HS-5 (cell line): ENCODE data around the gene FGF3.
A peak's percentile ranks its signal among the peaks of the same experiment; 100 is the strongest.

Experiments
- DNase-seq: peaks from one replicate; pipeline ENCODE4 v3.0.0-alpha.2; 2012; ENCODE audit warnings: low read depth

Gene FGF3

DNA sequence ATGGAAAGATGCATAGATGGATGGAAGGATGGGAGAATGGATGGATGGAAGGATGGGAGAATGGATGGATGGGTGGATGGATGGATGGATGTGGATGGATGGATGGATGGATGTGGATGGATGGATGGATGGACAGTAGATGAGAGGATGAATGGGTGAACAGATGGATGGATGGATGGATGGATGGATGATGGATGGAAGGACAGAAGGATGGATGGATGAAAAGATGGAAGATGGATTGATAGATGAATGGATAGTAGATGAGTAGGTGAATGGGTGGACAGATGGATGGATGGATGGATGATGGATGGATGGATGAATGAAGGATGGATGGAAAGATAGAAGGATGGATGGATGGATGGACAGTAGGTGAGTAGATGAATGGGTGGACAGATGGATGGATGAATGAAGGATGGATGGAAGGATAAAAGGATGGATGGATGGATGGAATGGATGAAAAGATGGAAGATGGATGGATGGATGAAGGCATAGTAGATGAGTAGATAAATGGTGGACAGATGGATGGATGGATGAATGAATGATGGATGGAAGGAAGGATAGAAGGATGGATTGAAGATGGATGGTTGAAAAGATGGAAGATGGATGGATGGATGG is 15.5 kb downstream of the FGF3 start:
- DNase-seq, result no peak

DNA sequence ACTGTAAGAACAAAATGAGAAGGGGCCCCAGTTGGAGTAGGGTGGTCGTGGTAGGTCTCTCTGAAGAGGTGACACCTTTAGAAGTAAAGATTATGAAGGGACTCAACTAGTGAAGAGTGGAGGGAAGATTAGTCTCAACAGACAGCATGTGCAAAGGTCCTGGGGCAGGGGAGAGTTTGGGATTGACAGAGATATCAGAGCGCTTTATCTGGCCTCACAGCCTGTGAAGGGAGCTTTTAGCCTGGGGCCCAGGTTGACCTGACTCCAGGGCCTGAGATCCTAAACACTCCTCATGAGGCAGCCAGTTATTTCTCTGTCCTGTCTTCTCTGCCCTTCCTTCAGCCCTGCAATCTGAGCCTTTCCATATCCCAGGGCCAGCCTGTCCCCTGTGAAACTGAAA is 16.2 kb downstream of the FGF3 start:
- no peak for DNase-seq

GRCh38 chr11:69802590-69802989 is 16.6 kb downstream of the FGF3 start:
- no peak for DNase-seq

GRCh38 chr11:69801513-69802335 is 17.5 kb downstream of the FGF3 start:
- no peak for DNase-seq

- no peak for DNase-seq
These were observed 18.9 kb downstream of the FGF3 start for GRCh38 chr11:69800278-69800677.

GRCh38 chr11:69799582-69799981 is 19.6 kb downstream of the FGF3 start:
- peak; percentile 10 for DNase-seq

GRCh38 chr11:69799097-69799496 is 20.1 kb downstream of the FGF3 start:
- DNase-seq, result no peak

DNA sequence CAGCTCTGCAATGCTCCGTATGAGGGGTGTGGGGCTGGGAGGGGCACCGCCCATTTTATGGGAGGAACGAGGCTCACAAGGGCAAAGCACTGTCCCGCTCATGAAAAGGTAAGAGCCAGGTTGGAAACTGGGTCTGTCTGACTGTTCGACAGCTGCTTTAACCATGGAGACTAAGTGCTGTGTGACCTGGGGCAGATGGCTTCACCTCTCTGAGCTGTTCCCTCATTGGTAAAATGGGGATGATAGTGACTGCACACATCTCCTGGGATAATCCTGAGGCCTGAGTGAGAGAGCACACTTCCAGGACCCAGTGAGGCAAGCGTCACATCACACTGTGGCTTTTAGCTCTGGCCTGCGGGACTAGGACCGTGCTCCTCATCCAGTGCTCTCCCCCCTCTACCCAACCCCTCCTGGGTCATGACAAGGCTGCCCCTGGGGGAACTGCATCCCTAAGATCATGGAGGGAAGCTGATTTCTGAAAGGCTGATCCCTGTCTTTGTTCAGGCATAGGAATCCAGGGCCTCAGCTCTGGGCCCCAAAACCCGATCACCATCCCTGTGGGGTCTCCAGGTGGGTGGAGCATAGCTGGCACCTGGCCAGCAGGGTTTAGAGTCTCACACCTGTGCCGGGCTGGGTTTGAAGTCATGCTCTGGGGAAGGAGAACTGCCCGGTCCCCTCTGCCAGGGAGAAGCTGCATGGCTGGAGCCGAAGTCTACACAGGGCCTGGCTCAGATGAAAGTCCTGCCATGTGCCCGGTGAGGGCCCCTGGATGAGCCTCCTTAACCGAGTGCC is 21.3 kb downstream of the FGF3 start:
- DNase-seq, result no peak

DNA sequence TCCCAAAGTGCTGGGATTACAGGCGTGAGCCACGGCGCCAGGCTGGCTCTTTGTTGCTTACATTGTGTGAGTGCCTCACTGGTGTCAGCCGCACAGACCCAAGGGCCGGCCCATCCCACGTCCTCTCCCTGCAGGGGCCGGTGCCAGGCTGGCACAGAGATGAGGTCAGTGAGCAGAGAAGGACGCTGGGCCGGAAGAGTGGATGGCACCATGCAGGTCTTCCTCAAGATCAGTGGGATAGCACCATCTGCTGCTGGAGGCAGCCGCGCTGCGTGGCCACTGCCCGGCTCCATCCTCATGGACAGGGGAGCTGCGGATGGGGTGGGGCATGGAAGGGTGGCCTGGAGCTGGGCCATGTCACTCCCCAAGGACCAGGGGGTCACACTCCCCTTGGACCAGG is 22.1 kb downstream of the FGF3 start:
- DNase-seq, result no peak

DNA sequence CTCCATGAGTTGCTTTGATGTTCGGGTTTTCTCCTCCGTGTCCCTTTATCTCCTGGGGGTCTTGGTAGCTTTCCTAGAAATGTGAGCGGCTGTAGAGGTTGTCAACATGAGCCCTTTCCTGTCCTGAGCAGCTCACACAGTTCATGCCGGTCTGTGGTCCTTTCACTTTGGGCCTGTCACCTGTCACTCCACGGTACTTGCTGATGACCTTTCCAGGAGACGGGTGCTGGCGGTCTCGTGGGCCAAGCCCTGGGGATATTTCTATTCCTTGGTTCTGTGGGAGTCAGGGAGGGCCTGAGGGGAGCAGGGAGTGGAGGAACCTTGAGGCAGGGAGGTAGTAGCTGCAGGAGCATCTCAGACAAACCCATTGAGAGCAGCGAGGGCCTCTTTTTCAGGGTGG is 23.2 kb downstream of the FGF3 start:
- no peak for DNase-seq

GRCh38 chr11:69791276-69792180 is 27.7 kb downstream of the FGF3 start:
- DNase-seq, result peak; percentile 85

- no peak for DNase-seq
These were observed 30.3 kb downstream of the FGF3 start for GRCh38 chr11:69788956-69789355.

DNA sequence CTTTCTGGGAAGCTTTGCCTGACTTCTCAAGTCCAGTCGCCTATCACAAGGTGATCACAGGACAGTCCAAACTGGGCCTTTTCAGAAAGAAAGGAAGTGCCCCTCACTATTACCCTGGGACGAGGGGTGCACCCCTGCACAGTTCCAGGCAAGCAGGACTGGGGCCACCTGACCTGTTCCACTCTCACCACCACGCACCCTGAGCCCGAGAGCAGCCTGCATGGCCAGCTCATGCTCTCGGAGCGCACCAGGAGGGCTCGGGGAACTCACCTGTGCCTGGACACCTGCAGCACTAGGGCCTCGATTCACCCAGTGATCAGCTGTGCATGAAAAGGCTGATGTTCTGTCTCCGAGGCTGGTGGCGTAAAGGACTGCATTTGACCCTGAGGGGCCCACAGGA is 31.3 kb downstream of the FGF3 start:
- DNase-seq, result no peak

- no peak for DNase-seq
These were observed 31.8 kb downstream of the FGF3 start for GRCh38 chr11:69787457-69787856.

- DNase-seq, result no peak
These were observed 38.0 kb downstream of the FGF3 start for GRCh38 chr11:69781241-69781640.

- DNase-seq, result no peak
These were observed 40.8 kb downstream of the FGF3 start for GRCh38 chr11:69778373-69778772.

- DNase-seq, result no peak
These were observed 44.0 kb downstream of the FGF3 start, which contains the start of gene FGF4 for GRCh38 chr11:69775163-69775755. Gene FGF4 (minus strand): TSS chr11:69775341. CDS start chr11:69775084, 257 bp downstream.

DNA sequence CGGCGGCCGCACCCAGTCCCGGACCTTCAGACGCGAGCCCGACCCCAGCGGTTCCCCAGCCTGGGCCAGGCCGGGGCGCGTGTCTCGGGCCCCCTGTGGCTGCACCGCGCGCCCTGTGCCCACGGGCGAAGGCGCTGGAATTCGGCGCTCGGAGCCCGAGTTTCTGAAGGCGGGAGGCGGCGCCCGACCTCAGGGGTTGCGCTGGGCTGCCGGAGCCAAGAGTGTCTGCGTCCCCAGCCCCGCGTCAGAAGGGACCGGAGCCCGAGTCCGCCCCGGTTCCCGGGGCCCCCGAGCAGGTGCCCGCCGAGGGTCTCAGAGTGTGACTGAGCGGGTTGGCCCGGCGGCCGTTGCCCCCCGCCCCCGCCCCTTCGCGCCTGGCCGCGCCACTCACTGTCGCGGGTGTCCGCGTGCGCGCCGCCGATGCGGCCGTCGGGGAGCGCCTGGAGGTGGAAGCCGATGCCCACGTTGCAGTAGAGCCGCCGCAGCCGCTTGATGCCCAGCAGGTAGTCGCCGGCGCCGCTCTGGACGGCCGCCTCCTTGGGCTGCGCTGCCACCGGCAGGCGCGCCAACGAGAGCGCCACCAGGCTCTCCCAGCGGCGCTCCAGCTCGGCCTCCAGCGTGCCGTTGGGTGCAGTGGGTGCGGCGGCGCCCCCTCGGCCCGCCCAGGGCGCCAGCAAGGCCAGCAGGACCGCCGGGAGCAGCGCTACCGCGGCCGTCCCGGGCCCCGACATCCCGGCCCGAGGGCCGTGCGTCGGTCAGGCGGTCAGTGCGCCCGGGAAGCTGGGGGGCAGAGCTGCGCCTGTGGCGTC is 44.7 kb downstream of the FGF3 start:
- no peak for DNase-seq

DNA sequence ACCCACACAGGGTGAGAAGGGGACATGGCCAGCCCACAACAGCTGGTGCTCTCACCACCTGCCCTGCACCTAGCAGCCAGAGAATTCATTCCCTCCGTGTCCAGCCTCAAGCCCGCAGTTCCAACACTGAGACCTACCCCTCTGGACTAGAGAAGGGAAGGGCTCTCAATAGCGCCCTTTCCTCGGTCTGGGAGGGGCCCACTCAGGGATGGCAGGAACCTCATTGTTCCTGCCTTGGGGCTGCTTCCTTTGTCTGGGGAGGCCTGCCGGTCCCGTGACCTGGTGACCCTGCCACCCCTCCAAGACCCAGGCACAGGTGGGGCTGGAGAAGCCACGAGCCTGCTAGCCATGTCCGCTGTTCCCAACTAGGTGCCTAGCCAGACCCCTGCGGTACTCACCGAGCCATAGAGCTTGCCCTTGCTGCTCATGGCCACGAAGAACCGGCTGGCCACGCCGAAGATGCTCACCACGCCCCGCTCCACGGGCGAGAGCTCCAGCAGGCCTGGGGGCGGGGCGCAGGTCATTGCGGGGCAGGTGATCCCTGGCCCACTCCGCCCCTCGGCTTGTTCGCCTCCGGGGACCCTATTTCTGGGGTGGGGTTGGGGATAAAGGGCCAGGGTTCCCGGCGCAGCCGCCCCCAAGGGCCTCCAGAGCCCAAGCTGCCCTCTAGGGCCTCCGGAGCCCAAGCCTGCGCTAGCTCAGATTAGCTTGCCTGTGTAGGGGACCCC is 45.4 kb downstream of the FGF3 start:
- no peak for DNase-seq

GRCh38 chr11:69771466-69771865 is 47.8 kb downstream of the FGF3 start:
- no peak for DNase-seq
